GM19463 (cell line): Measurements from ENCODE around the gene SMIM38.

Experiments
- ATAC-seq: cut with Tn5 transposase; IDR thresholded peaks from one replicate; pipeline ENCODE4 v1.9.1; 2021; ENCODE audit warnings: mild to moderate bottlenecking, moderate library complexity; ENCODE audit not compliant: unreplicated experiment

The SMIM38 gene

DNA sequence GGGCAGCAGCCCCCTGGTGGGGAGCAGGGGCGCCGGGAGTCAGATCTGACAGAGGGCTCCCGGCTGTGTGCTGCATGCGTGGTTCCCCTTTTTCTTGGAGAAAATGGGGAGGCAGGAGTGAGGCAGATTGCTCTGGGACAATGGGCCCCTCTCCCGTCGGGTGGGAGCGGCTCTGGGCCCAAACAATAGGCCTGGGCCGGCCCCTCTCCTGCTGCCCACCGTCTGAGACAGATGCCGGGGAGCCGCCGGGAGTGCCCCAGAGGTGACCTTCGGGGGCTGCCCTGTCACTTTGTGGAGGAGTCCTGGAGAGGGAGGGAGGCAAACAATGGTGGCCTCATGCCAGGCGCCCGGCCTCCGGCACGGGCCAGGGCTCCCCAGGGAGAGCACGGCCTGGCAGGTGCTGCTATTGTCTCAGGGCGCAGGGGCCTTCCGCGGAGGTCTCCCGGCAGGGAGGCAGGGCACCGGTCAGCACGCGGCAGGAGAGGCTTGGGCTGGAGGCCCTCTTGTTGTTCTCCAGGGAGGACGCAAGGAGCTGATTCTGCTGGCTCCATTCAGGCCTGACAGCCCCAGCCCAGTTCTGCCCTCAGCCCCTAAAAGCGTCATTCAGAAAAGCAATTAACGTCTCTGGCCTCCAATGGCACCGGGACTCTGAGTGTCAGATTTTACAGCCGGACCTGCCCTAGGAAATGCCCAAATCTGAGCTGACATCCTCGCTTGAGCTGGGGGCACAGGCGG is 44.8 kb downstream of the SMIM38 start:
- no peak for ATAC-seq

DNA sequence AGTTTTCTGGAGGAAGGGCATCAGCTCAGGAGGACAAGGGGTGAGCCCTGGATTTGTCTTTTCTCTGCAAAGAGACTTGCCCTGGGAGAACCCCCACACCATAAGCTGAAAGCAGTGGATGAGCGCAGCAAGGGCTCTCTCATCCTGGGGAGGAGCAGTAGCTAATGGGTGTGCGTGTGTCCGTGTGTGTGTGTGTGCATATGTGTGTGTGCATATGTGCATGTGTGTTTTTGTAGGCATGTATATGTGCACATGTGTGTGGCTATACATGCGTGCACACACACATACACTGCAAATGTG is 45.3 kb downstream of the SMIM38 start:
- ATAC-seq = no peak

DNA sequence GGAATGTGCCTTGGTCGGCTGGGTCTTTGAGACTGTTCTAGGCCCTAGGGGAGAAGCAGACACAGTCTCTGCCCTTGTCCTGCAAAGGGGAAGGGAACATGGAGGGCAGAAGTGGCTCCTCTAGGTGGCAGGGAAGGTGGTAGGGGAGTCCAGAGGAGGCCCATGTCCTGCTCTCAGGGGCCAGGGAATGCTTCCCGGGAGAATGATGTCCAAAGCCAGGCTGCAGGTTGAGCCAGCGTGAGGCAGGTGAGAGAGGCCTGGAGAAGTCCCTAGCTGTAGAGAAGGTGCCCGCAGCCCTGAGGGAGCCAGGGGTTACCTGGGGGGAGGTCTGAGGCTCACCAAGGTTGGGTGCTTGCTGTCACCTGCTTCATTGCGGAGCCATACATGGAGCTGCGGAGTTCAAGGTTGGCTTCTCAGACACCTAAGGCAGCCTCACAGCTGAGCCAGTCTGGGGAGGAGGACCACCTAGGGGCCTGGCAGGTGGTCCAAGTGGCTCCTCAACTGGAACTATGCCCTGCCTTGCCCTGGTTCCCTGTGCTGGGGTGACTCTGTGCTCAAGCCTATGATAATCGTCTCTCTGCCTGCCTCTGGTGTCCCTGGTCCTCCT is 46.1 kb downstream of the SMIM38 start:
- ATAC-seq = no peak

DNA sequence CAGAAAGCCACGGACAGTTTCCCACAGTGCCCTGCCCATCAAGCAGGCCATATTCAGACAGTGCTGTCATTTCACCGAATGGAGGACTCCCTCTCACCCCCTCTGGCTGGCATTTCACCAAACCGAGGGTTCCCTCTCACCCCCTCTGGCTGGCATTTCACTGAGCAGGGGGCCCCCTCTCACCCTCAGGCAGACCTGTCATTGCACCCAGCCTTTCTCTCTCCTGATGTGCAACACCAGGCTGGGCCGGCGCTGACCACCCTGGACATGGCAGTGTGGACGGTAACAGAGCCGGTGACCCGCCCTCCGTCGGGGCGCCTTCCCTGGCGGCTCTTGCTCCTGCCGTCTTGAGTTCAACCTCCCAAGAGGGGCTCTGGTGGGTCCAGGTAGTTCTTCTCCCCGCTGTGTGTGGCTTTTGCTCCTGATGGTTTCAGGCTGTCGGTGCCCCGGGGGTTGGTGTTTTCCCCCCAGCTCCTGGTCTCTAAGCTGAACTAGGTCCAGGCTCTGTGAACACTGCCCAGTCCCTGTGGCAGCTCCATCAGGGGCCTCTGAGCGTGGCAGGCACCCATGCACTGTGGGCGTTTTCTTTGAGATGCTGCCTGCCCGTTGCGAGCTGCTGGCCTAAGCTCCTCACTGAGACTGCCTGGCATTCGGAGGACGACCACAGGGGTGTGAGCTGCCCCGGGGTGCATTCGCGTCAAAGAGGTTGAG is 46.9 kb downstream of the SMIM38 start:
- no peak for ATAC-seq

DNA sequence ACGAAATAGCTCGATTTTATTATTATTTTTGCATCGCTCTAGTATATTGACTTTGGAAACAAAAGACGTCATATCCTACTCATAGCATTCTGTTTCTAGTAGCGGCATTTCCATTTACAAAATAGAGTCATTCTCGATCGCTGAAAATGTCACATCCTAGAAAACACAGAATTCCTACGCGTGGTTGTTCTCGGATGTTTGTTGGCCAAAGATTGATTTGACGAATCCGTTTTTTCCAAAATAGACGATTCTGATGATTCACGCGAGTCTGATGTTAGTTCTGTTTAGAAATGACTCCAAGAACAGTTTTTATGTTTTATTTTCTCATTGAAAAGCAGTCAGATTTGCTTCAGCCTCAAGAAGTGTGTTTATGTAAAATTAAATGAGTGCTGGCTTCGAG is 47.6 kb downstream of the SMIM38 start:
- ATAC-seq = no peak

DNA sequence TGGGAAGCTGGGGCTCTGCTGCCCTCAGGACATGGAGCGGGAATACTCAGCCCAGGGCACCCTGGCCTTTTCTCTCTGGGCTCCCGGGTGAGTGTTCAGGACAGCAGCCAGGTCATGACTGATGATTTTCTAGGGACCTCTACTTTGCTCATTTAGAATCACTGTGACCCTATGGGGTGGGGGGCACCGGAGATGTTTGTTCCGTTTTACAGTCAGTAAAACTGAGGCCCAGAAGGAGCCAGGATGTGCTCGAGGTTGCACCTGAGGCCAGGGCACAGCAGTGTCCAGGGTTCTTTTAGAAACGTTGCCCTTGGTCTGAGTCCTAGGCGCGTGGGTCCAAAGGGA is 48.1 kb downstream of the SMIM38 start:
- no peak for ATAC-seq

DNA sequence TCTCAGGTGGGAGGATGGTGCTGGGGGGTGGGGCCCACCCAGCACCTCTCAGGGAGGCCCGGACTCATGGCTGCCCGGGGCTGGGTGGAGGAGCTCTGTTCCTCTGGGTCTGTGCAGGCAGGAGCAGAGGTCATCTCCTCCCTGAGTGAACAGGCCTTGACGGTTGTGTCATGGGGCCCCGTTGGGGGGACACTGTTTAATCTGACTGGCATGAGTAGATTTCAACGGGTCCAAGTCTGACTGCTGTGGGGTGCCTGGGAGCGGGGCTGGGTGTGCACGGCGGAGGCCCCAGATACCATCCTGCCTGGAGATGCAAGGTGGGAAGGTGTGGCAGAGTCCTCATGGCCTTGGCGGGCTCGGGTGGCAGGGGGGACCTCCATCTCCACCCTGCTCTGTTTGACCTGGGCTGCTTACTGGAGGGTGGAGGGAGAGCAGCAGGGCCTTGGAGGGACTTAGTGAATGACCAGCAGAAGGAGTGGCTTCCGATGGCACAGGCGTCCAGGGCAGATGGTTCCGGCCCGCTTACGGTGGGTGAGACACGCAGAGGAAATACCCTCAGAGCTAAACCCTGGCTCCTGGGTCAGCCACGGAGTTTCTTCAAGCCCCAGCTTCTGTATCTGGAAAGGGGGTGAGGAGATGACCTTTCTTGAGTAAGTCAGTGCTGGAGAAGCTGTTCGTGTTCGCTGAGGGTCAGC is 48.7 kb downstream of the SMIM38 start:
- no peak for ATAC-seq

DNA sequence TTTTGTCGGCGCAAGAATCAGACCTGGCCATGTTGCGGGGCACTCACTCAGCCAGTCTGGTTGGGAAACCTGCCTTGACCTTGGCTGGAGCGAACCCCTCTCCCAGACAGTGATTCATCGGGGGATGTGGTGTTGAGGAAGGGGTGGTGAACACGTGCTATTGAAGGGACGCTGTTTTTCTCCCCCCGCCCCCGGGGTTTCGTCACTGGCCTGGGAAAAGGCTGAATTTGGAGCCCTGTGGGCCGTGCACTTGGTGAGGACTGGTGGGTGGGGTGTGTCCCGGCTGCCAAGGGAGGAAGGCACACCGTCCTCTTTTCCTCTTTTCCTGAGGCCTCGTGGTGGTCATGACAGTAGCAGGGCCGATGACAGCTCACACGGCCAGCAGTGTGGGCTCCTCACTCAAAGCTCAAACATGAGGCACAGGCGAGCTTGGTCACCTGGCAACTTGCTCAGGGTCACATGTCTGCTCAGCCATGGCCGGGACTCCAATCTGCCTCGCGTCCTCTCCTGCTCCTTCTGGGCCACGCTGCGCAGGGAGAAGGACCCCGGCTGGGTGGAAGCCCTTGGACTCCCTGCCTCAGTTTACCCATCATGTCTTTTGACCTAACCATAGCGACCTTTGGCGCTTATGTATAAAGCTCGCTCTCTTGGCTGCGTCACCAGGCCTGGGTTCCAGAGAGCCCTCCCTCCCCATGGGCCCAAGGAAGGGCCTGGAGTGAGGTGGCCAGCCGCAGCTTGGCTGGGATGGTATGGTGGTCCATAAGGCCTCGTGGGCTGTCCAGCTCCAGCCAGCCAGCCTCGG is 49.4 kb downstream of the SMIM38 start:
- no peak for ATAC-seq
